ENCODE data around the gene TOR2A. TPM values are rescaled to one million over a fixed set of nuclear protein-coding genes. Genes with fewer than 3 reads are reported as not detected.
A peak's percentile ranks its signal among the peaks of the same experiment; 100 is the strongest.

TOR2A gene
- total RNA-seq, 1 experiment from 2014 or later = 10.7 TPM

DNA sequence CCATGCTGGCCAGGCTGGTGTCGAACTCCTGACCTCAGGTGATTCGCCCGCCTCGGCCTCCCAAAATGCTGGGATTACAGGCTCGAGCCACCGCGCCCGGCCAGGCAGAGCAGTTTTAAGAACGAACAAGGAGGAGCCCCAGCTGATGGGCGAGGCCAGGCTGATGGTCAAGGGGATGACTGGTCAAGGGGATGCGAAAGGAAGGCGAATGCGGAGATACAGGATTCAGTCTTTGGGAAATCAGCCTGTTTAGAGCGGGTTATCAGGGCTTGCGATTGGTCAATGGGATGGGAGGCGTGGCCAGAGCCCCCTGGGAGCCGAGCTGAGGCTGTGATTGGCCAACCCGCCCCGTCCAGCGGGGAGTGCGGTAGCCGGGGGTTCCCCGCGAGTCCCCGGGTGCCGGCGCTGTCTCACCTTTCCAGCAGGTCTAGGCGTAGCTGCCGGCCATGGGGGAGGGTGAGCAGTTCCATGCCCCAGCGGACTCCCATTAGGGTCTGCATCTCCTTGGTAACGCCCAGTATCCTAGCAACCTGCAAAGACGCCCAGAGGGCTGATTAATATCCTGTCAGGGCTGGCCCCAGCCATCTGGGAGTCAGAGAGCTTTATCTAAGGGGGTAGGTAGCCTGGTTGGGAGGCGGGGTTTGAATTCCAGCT, 7.5 kb upstream of the TOR2A start:
- Histone ChIP-seq H3K9ac (ENCODE audit: low read length) (no peak overlapping the region), H3K27ac (ENCODE audit: low read length) (no peak overlapping the region), H3K9me3 (ENCODE audit: low read length) (no peaks in the 10 kb centered on the region), H4K20me1 (ENCODE audit: insufficient read depth, low read depth, low read length) (no peaks in the 10 kb centered on the region), H3K4me3 (ENCODE audit: low read length) (no peak overlapping the region), H3K79me2 (ENCODE audit: low read length) (no peaks in the 10 kb centered on the region), H3K27me3 (ENCODE audit: low read length) (no peaks in the 10 kb centered on the region), H3K36me3 (ENCODE audit: insufficient read depth, low read length) (no peaks in the 10 kb centered on the region), H3K9me2 (replicated peaks; ENCODE audit: insufficient read depth, low read length) (no peaks in the 10 kb centered on the region), H2AFZ (ENCODE audit: low read length) (no peak overlapping the region), H3K4me2 (ENCODE audit: low read depth, low read length, poor library complexity, severe bottlenecking) (no peak overlapping the region), H3K4me1 (ENCODE audit: low read length) (no peaks in the 10 kb centered on the region)
- DNase-seq = peak; percentile 54

DNA sequence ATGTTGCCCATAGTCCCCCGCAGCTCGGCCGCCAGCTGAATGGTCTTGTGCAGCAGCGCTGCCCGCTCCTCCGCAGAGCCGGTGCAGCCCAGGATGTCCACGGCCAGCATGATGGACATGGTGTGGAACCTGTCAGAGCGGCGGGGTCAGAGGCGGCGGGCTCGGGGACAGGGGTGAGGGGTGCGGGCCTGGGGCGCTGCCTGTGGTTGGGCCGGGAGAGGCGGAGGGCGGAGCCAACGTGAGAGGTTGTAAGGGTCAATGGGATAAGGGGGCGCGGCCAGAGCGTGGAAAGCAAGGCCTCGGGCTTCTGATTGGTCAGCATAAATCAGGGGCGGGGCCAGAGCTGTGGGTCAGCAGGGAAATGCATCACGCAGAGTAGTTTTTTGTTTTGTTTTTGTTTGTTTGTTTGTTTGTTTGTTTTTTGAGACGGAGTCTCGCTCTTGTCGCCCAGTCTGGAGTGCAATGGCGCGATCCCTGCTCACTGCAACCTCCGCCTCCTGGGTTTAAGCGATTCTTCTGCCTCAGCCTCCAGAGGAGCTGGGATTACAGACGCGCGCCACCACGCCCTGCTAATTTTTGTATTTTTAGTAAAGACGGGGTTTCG, 6.8 kb upstream of the TOR2A start:
- Histone ChIP-seq H3K4me3 (ENCODE audit: low read length) (no peak overlapping the region), H3K4me1 (ENCODE audit: low read length) (no peaks in the 10 kb centered on the region), H3K79me2 (ENCODE audit: low read length) (no peaks in the 10 kb centered on the region), H3K9ac (ENCODE audit: low read length) (no peak overlapping the region), H3K27ac (ENCODE audit: low read length) (no peak overlapping the region), H3K27me3 (ENCODE audit: low read length) (no peaks in the 10 kb centered on the region), H4K20me1 (ENCODE audit: insufficient read depth, low read depth, low read length) (no peaks in the 10 kb centered on the region), H3K9me3 (ENCODE audit: low read length) (no peaks in the 10 kb centered on the region), H3K36me3 (ENCODE audit: insufficient read depth, low read length) (no peaks in the 10 kb centered on the region), H3K9me2 (replicated peaks; ENCODE audit: insufficient read depth, low read length) (no peaks in the 10 kb centered on the region), H3K4me2 (ENCODE audit: low read depth, low read length, poor library complexity, severe bottlenecking) (no peak overlapping the region), H2AFZ (ENCODE audit: low read length) (no peak overlapping the region)
- no peak for DNase-seq

DNA sequence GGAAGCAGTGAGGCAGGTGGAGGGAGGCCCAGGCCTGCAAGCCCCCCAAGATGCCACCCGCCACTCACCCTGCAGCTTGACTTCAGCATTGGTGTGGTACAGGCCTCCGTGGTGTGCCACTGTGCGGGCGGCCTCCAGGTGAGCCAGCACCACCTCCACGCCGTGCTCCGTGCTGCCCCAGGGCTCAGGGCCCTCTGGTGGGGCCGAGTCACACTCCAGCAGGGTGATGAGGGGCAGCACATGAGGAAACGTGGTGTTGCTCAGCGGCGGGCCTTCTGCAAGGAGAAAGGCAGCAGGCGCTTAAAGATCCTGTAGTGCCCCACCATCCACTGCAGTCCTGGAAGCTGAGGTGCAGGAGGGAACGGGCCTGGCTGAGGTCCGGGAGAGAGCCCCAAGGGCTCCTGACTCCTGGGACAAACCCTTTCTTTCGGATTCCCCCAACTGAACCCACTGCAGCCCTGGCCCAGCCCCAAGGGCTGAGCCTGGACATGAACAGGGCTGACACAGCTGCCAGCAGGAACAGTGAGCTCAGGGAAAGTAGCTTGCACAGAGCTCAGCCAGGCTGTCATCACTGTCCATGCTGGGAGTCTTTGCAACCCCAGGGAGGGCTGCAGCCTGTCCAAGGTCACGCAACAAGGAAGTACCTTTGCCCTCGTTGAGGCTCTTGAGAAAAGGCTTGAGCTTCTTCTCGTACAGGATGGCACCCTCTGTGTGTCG, 4.7 kb upstream of the TOR2A start:
- Histone ChIP-seq H3K4me2 (ENCODE audit: low read depth, low read length, poor library complexity, severe bottlenecking) (no peak overlapping the region), H3K36me3 (ENCODE audit: insufficient read depth, low read length) (no peaks in the 10 kb centered on the region), H4K20me1 (ENCODE audit: insufficient read depth, low read depth, low read length) (no peaks in the 10 kb centered on the region), H3K27me3 (ENCODE audit: low read length) (no peaks in the 10 kb centered on the region), H3K4me1 (ENCODE audit: low read length) (peaks cover 6% of the 10 kb centered on the region), H3K9me3 (ENCODE audit: low read length) (no peaks in the 10 kb centered on the region), H3K79me2 (ENCODE audit: low read length) (no peaks in the 10 kb centered on the region), H3K27ac (ENCODE audit: low read length) (no peak overlapping the region), H3K4me3 (ENCODE audit: low read length) (no peak overlapping the region), H3K9me2 (replicated peaks; ENCODE audit: insufficient read depth, low read length) (no peaks in the 10 kb centered on the region), H2AFZ (ENCODE audit: low read length) (no peak overlapping the region), H3K9ac (ENCODE audit: low read length) (no peak overlapping the region)
- no peak for DNase-seq

DNA sequence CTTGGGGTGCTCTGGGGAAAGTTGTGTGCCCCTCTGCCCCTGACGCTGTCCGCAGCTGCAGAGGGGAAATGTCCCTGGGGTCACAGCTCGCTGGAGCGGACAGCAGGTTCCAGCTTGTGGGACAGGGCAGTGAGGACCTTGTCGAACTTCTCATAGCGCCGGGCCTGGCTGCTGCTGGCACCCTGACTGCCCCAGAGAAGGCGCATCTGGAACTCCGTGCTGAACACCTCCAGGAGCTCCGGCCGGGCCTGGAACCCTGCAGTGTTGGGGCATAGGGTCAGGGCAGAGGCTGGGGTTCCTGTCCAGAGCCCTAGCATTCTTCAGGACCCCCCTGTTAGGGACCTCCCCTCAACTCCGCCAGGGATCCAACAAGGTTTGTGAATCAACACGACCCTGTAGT, 3.6 kb upstream of the TOR2A start:
- Histone ChIP-seq H3K27me3 (ENCODE audit: low read length) (no peaks in the 10 kb centered on the region), H3K4me2 (ENCODE audit: low read depth, low read length, poor library complexity, severe bottlenecking) (no peak overlapping the region), H2AFZ (ENCODE audit: low read length) (no peak overlapping the region), H3K9me3 (ENCODE audit: low read length) (no peaks in the 10 kb centered on the region), H3K4me3 (ENCODE audit: low read length) (no peak overlapping the region), H3K4me1 (ENCODE audit: low read length) (peaks cover 14% of the 10 kb centered on the region), H3K9ac (ENCODE audit: low read length) (no peak overlapping the region), H3K79me2 (ENCODE audit: low read length) (no peaks in the 10 kb centered on the region), H3K27ac (ENCODE audit: low read length) (no peak overlapping the region), H3K9me2 (replicated peaks; ENCODE audit: insufficient read depth, low read length) (no peaks in the 10 kb centered on the region), H4K20me1 (ENCODE audit: insufficient read depth, low read depth, low read length) (no peaks in the 10 kb centered on the region), H3K36me3 (ENCODE audit: insufficient read depth, low read length) (no peaks in the 10 kb centered on the region)
- DNase-seq = no peak

DNA sequence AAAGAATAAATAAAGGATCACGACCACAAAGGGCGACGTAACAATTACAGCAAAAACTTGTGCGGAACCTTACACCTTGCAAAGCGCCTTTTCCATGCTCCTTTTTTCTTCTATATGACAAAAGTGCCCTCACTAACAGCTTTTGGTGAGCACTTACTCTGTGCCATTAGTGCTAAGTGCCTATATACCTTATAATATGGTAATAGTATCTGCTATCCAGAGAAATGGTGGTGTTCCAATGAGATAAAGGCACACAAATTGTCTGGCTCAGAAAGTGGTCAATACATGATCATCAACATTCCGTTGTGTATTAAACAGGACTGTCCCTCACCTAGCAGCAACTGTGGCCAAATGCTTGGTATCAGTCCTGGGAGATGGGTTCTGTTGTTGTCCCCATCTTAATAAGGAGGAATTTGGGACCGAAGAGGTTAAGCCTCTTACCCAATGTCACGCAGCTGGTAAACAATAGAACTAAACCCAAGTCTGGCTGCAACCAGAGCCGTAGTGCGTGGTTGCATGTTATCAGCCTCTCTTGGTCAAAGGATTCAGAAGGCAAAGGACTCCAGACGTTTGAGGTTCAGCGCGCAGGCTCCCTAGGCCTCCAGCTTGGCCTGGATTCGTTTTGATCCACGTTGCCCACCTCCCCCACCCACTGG, 564 bp upstream of the TOR2A start:
- Histone ChIP-seq H3K79me2 (ENCODE audit: low read length) (no peaks in the 10 kb centered on the region), H3K4me1 (ENCODE audit: low read length) (peaks cover 14% of the 10 kb centered on the region), H3K9me2 (replicated peaks; ENCODE audit: insufficient read depth, low read length) (no peaks in the 10 kb centered on the region), H4K20me1 (ENCODE audit: insufficient read depth, low read depth, low read length) (no peaks in the 10 kb centered on the region), H3K9me3 (ENCODE audit: low read length) (no peaks in the 10 kb centered on the region), H3K9ac (ENCODE audit: low read length) (no peak overlapping the region), H3K27me3 (ENCODE audit: low read length) (no peaks in the 10 kb centered on the region), H2AFZ (ENCODE audit: low read length) (no peak overlapping the region), H3K27ac (ENCODE audit: low read length) (no peak overlapping the region), H3K36me3 (ENCODE audit: insufficient read depth, low read length) (no peaks in the 10 kb centered on the region), H3K4me3 (ENCODE audit: low read length) (peak overlapping the region; percentile 7; the same call in 1 of the 2 replicates), H3K4me2 (ENCODE audit: low read depth, low read length, poor library complexity, severe bottlenecking) (peak overlapping the region; percentile 95)
- DNase-seq = no peak

DNA sequence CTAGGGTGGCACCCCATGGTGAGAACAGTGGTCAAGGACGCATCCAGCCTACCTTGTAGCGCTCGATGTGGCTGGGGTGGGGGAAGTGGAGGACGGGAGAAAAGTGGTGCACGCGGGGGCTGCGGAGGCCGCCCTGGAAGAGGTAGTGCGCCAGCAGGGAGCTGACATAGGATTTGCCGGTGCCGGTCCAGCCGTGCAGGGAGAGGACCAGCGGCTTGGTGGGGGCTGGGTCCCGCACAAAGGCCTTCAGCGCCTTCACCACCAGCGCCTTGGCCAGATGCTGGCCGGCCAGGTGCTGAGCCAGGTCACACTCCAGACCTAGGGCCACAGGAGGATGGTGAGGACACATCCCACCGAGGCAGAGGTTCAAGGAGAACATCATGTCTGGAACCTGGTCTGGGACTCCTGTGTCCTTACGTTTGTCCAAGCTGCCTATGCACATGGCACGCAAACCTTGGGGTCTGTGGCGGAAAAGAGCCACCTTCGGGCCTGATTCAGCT, 797 bp downstream of the TOR2A start:
- H3K79me2 ChIP-seq (ENCODE audit: low read length) = no peaks in the 10 kb centered on the region
- peak overlapping the region; percentile 95 for H3K4me2 ChIP-seq (ENCODE audit: low read depth, low read length, poor library complexity, severe bottlenecking)
- DNase-seq = no peak
- H3K4me1 ChIP-seq (ENCODE audit: low read length) = peaks cover 14% of the 10 kb centered on the region
- no peak overlapping the region for H3K27ac ChIP-seq (ENCODE audit: low read length)
- no peaks in the 10 kb centered on the region for H3K27me3 ChIP-seq (ENCODE audit: low read length)
- no peaks in the 10 kb centered on the region for H3K36me3 ChIP-seq (ENCODE audit: insufficient read depth, low read length)
- peak overlapping the region; percentile 86; the same call in 1 of the 2 replicates for H3K4me3 ChIP-seq (ENCODE audit: low read length)
- no peak overlapping the region for H2AFZ ChIP-seq (ENCODE audit: low read length)
- H3K9ac ChIP-seq (ENCODE audit: low read length) = peak overlapping the region; percentile 86
- H4K20me1 ChIP-seq (ENCODE audit: insufficient read depth, low read depth, low read length) = no peaks in the 10 kb centered on the region
- H3K9me2 ChIP-seq (replicated peaks; ENCODE audit: insufficient read depth, low read length) = no peaks in the 10 kb centered on the region
- no peaks in the 10 kb centered on the region for H3K9me3 ChIP-seq (ENCODE audit: low read length)

DNA sequence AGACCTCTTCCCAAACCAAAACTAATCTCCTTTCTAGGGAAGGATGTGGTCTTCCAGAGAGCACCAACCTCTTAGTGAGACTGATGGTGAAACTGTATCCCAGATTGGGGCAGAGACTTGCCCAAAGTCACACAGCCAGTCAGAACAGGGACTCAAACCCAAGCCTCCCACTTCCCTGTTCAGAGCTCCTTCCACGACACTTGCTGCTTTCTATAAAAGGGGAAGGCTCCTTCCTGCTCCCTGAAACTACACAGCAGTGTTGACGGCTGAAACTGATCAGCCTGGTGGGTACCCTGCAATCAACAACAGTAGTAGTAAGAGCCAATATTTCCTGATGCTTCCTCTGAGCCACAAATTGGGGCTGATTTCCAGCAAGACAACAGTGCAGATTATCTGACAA, 1.5 kb downstream of the TOR2A start:
- H3K4me3 ChIP-seq (ENCODE audit: low read length) = no peak overlapping the region; the same call in 1 of the 2 replicates
- H3K27me3 ChIP-seq (ENCODE audit: low read length) = no peaks in the 10 kb centered on the region
- H3K36me3 ChIP-seq (ENCODE audit: insufficient read depth, low read length) = no peaks in the 10 kb centered on the region
- H3K4me1 ChIP-seq (ENCODE audit: low read length) = peaks cover 14% of the 10 kb centered on the region
- no peaks in the 10 kb centered on the region for H3K79me2 ChIP-seq (ENCODE audit: low read length)
- H3K9ac ChIP-seq (ENCODE audit: low read length) = peak overlapping the region; percentile 86
- no peak overlapping the region for H3K27ac ChIP-seq (ENCODE audit: low read length)
- peak overlapping the region; percentile 95 for H3K4me2 ChIP-seq (ENCODE audit: low read depth, low read length, poor library complexity, severe bottlenecking)
- no peaks in the 10 kb centered on the region for H4K20me1 ChIP-seq (ENCODE audit: insufficient read depth, low read depth, low read length)
- H3K9me3 ChIP-seq (ENCODE audit: low read length) = no peaks in the 10 kb centered on the region
- H3K9me2 ChIP-seq (replicated peaks; ENCODE audit: insufficient read depth, low read length) = no peaks in the 10 kb centered on the region
- DNase-seq = no peak
- no peak overlapping the region for H2AFZ ChIP-seq (ENCODE audit: low read length)

DNA sequence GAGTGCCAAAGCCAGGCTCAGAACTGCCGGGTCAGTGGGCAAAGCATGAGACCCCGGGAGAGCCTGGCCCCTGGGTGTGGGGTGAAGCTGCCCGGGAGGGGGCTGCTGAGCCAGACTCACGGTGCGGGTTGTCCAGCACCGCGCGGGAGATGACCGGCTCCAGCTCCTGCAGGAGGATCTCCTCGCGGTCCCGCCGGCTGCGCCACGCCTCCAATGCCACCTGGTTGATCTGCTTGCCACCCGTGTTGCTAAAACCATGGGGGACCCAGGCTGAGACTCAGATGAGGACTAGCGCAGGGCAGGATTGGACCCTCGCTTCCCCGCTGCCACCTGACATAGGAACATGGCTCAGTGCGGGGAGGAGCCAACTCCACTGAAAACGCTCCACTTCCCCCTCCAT, 2.6 kb downstream of the TOR2A start:
- Histone ChIP-seq H4K20me1 (ENCODE audit: insufficient read depth, low read depth, low read length) (no peaks in the 10 kb centered on the region), H3K27me3 (ENCODE audit: low read length) (no peaks in the 10 kb centered on the region), H3K4me1 (ENCODE audit: low read length) (peaks cover 14% of the 10 kb centered on the region), H3K27ac (ENCODE audit: low read length) (no peak overlapping the region), H3K36me3 (ENCODE audit: insufficient read depth, low read length) (no peaks in the 10 kb centered on the region), H2AFZ (ENCODE audit: low read length) (no peak overlapping the region), H3K9me3 (ENCODE audit: low read length) (no peaks in the 10 kb centered on the region), H3K79me2 (ENCODE audit: low read length) (no peaks in the 10 kb centered on the region), H3K4me2 (ENCODE audit: low read depth, low read length, poor library complexity, severe bottlenecking) (no peak overlapping the region), H3K9ac (ENCODE audit: low read length) (no peak overlapping the region), H3K9me2 (replicated peaks; ENCODE audit: insufficient read depth, low read length) (no peaks in the 10 kb centered on the region), H3K4me3 (ENCODE audit: low read length) (no peak overlapping the region)
- DNase-seq = no peak
